ENCODE measurements around the gene PRMT9. TPM values are rescaled to one million over a fixed set of nuclear protein-coding genes. Genes with fewer than 3 reads are reported as not detected.
A peak's percentile ranks its signal among the peaks of the same experiment; 100 is the strongest.

The PRMT9 gene
- total and polyA plus RNA-seq, 10 of the 15 experiments (the other 5 are each of a cell fraction or from before 2014, with no cell fraction given) = 4.1 to 11.8 (median 7.6) TPM

GRCh38 chr4:147717878-147718277 is 33.9 kb upstream of the PRMT9 start (continued):
- TF ChIP-seq ATF3 (IDR thresholded peaks at IDR 0.05; ENCODE audit: borderline replicate concordance, extremely low read depth, low read depth, low read length) = no peak
- peak; percentile 78; the same call in 1 of the 2 replicates for TF ChIP-seq ATF2 (IDR thresholded peaks at IDR 0.05; ENCODE audit: low read length)
- no peak for TF ChIP-seq SP1 (IDR thresholded peaks at IDR 0.05; ENCODE audit: low read depth, low read length)
- TF ChIP-seq KLF5 (IDR thresholded peaks at IDR 0.05; ENCODE audit: partially characterized antibody) = no peak
- no peak for TF ChIP-seq ZNF274 (IDR thresholded peaks at IDR 0.05; ENCODE audit: insufficient read depth, insufficient read length)
- no peak for TF ChIP-seq WRNIP1 (IDR thresholded peaks at IDR 0.05; ENCODE audit: borderline replicate concordance, low read depth, low read length)
- no peak for TF ChIP-seq CHD1 (IDR thresholded peaks at IDR 0.05; ENCODE audit: low read depth, low read length)
- TF ChIP-seq E2F4 (IDR thresholded peaks at IDR 0.05; ENCODE audit: low read depth, low read length) = no peak
- TF ChIP-seq ZNF622 (IDR thresholded peaks at IDR 0.05) = no peak
- TF ChIP-seq STAT1 (conservative IDR thresholded peaks at IDR 0.05) = no peak
- TF ChIP-seq TCF12 (IDR thresholded peaks at IDR 0.05; ENCODE audit: low read depth, low read length) = no peak
- TF ChIP-seq CREM (IDR thresholded peaks at IDR 0.05; ENCODE audit: low read depth) = no peak
- TF ChIP-seq CBX3 (IDR thresholded peaks at IDR 0.05; ENCODE audit: borderline replicate concordance, low read depth) = no peak
- TF ChIP-seq CHD4 (IDR thresholded peaks at IDR 0.05) = no peak
- 0 out of 2 replicates have a peak, but pooled peaks have one; percentile 53 for TF ChIP-seq ZNF24 (IDR thresholded peaks at IDR 0.05)
- TF ChIP-seq ESRRA (IDR thresholded peaks at IDR 0.05; ENCODE audit: low read length) = peak; percentile 98
- TF ChIP-seq MTA3 (IDR thresholded peaks at IDR 0.05; ENCODE audit: borderline replicate concordance, low read length) = no peak
- no peak for TF ChIP-seq ETV6 (conservative IDR thresholded peaks at IDR 0.05 in 1 of 2, IDR thresholded peaks at IDR 0.05 in 1 of 2; ENCODE audit: borderline replicate concordance in 1 of 2, low read depth in 1 of 2)
- no peak for TF ChIP-seq E4F1 (IDR thresholded peaks at IDR 0.05; ENCODE audit: borderline replicate concordance, partially characterized antibody)
- TF ChIP-seq HDAC2 (IDR thresholded peaks at IDR 0.05) = no peak
- TF ChIP-seq ZZZ3 (IDR thresholded peaks at IDR 0.05; ENCODE audit: control insufficient read depth, insufficient read length, low read depth) = no peak
- peak; percentile 69 for TF ChIP-seq NFIC (IDR thresholded peaks at IDR 0.05; ENCODE audit: low read depth, low read length)
- peak; percentile 66 for TF ChIP-seq SKIL (IDR thresholded peaks at IDR 0.05; ENCODE audit: low read depth, poor library complexity, severe bottlenecking)
- 0 out of 4 replicates have a peak, but pooled peaks of 1 of the 2 experiments have one; percentile 5 for TF ChIP-seq BHLHE40 (IDR thresholded peaks at IDR 0.05; ENCODE audit: borderline replicate concordance in 1 of 2, low read depth in 2 of 2, low read length in 1 of 2)
- TF ChIP-seq NFYA (IDR thresholded peaks at IDR 0.05; ENCODE audit: borderline replicate concordance, low read depth, low read length) = no peak

Measured in GM12878 (cell line).